Glutamatergic neuron (in vitro differentiated cells): ENCODE results near the gene TAGLN. TPM values are rescaled to one million over a fixed set of nuclear protein-coding genes. Genes with fewer than 3 reads are reported as not detected.

ENCODE experiments used
- DNase-seq: peaks from one replicate; pipeline ENCODE4 v3.0.0; 2022
- H3K27ac Mint-ChIP-seq: one replicate; pipeline ENCODE4 v1.8.0; 2020; ENCODE audit warnings: mild to moderate bottlenecking, mixed read lengths, inconsistent platforms; ENCODE audit not compliant: unreplicated experiment
- H3K27me3 Mint-ChIP-seq: one replicate; pipeline ENCODE4 v1.8.0; 2020; ENCODE audit warnings: mild to moderate bottlenecking, moderate library complexity, mixed read lengths, inconsistent platforms; ENCODE audit not compliant: unreplicated experiment
- H3K36me3 Mint-ChIP-seq: one replicate; pipeline ENCODE4 v1.8.0; 2020; ENCODE audit warnings: mild to moderate bottlenecking, mixed read lengths, inconsistent platforms; ENCODE audit not compliant: unreplicated experiment
- H3K4me1 Mint-ChIP-seq: one replicate; pipeline ENCODE4 v1.8.0; 2020; ENCODE audit warnings: mild to moderate bottlenecking, low read depth, mixed read lengths, inconsistent platforms; ENCODE audit not compliant: unreplicated experiment
- H3K4me3 Mint-ChIP-seq: one replicate; pipeline ENCODE4 v1.8.0; 2020; ENCODE audit warnings: mild to moderate bottlenecking, mixed read lengths, inconsistent platforms; ENCODE audit not compliant: unreplicated experiment
- H3K9me3 Mint-ChIP-seq: one replicate; pipeline ENCODE4 v1.8.0; 2020; ENCODE audit warnings: mild to moderate bottlenecking, moderate library complexity, mixed read lengths, inconsistent platforms; ENCODE audit not compliant: unreplicated experiment
- CTCF ChIP-seq: fragments of 200-600 bp; sonication (generic); IDR thresholded peaks from one replicate; pipeline ENCODE4 v1.5.0; 2021; ENCODE audit not compliant: partially characterized antibody, unreplicated experiment
- total RNA-seq: library from RNA; stranded (reverse); fragmentation: NEBNext Ultra II Directional; extraction: Animal tissue kit (Norgen Biotek cat#: 25700); gene quantifications from one replicate; pipeline ENCODE4 v1.2.1, GENCODE V29; 2021; ENCODE audit not compliant: unreplicated experiment

Gene TAGLN
- total RNA-seq, 1 donor from 2014 or later: 6.1 TPM

GRCh38 chr11:117210620-117211019, 11.4 kb downstream of the TAGLN start:
- H3K27me3 Mint-ChIP-seq: peaks cover 3% of the 10 kb centered on the region
- no peak overlapping the region for H3K4me3 Mint-ChIP-seq
- no peaks in the 10 kb centered on the region for H3K9me3 Mint-ChIP-seq
- DNase-seq: no peak
- H3K36me3 Mint-ChIP-seq: peaks cover 10% of the 10 kb centered on the region
- TF ChIP-seq CTCF: no peak
- no peak overlapping the region for H3K27ac Mint-ChIP-seq
- H3K4me1 Mint-ChIP-seq: peaks cover 3% of the 10 kb centered on the region

- Mint-ChIP-seq H3K4me1 (no peaks in the 10 kb centered on the region), H3K36me3 (peaks cover 10% of the 10 kb centered on the region), H3K27ac (no peak overlapping the region), H3K9me3 (no peaks in the 10 kb centered on the region), H3K27me3 (peaks cover 3% of the 10 kb centered on the region), H3K4me3 (no peak overlapping the region)
- TF ChIP-seq CTCF: no peak
- no peak for DNase-seq
These were observed 13.7 kb downstream of the TAGLN start for GRCh38 chr11:117212697-117213355.

- no peak for DNase-seq
- no peak for TF ChIP-seq CTCF
- H3K4me3 Mint-ChIP-seq: no peak overlapping the region
- H3K36me3 Mint-ChIP-seq: peaks cover 5% of the 10 kb centered on the region
- no peaks in the 10 kb centered on the region for H3K9me3 Mint-ChIP-seq
- no peak overlapping the region for H3K27ac Mint-ChIP-seq
- no peaks in the 10 kb centered on the region for H3K4me1 Mint-ChIP-seq
- no peaks in the 10 kb centered on the region for H3K27me3 Mint-ChIP-seq
These were observed 15.4 kb downstream of the TAGLN start for GRCh38 chr11:117214404-117215110.

GRCh38 chr11:117217141-117218084, 18.2 kb downstream of the TAGLN start:
- no peak for DNase-seq
- H3K4me3 Mint-ChIP-seq: no peak overlapping the region
- H3K27ac Mint-ChIP-seq: no peak overlapping the region
- no peaks in the 10 kb centered on the region for H3K27me3 Mint-ChIP-seq
- H3K36me3 Mint-ChIP-seq: peaks cover 5% of the 10 kb centered on the region
- H3K4me1 Mint-ChIP-seq: peaks cover 6% of the 10 kb centered on the region
- no peaks in the 10 kb centered on the region for H3K9me3 Mint-ChIP-seq
- TF ChIP-seq CTCF: no peak
